ENCODE measurements around the gene MT1F.

Gene MT1F

GRCh38 chr16:56625943-56626654, 31.7 kb upstream of the MT1F start:
- no peak for DNase-seq

DNA sequence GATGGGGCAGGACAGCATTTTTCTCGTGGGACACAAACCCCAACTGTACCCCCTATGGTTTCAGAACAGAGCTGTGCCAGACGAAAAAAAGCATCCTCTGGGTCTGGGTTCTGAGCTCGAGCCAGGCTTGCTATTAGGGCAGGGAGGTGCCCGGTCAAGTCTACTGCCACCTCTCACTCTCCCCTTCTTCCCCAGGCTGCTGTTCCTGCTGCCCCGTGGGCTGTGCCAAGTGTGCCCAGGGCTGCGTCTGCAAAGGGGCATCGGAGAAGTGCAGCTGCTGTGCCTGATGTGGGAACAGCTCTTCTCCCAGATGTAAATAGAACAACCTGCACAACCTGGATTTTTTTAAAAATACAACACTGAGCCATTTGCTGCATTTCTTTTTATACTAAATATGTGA, 31.1 kb upstream of the MT1F start:
- no peak for DNase-seq

DNA sequence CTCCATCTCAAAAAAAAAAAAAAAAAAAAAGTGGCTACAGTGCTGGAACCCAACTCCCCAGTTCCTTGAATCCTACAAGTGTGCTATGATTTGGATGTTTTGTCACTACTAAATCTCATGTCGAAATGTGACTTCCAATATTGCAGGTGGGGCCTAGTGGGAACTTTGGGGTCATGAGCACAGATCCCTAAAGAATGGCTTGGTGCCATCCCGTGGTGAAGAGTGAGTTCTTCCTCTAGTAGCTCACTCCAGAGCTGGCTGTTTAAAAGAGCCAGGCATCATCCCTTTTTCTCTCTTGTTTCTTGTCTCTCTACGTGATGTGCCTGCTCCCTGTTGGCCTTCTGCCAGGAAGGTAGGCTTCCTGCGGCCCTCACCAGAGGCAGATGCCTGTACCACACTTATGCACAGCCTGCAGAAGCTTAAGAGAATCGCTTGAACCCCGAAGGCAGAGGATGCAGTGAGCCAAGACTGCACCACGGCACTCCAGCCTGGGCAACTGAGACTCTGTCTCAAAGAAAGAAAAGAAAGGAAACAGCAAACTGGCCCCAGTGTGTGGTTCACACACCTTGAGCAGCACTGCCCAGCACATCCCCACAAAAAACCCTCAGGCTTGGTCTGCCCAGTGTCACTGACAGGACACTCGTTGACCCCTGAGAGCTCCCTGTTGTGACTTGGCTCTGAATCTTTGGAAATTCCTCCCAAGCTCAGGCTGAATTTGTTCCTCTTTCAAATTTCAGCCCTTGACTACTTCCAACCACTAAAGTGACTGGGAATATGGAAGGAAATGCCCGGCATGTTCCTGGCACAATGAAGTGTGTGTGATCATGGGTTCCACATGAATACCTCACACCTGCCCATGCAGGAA, 29.0 kb upstream of the MT1F start:
- DNase-seq, result no peak

DNA sequence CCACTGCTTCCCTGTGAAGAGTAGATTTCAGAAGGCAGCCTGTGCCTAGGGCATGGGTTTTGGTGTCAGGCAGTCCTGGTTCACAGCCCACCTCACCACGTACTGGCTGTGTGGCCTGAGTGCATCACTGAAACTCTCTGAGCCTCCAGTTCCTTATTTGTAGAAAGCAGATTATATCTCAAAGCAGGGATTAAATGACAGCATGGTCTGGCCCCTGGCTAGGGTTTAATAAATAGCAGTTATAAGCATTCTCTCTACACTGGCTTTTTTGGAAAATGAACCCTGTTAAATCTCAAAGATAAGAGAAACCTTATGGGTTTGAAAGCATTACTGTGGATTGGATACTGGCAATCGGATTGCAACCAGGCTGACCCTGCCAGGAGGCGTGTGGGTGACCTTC, 28.2 kb upstream of the MT1F start:
- DNase-seq, result no peak

- no peak for DNase-seq
Measured at GRCh38 chr16:56630134-56630533, 27.6 kb upstream of the MT1F start.

- no peak for DNase-seq
Measured at GRCh38 chr16:56631197-56631596, 26.6 kb upstream of the MT1F start.

GRCh38 chr16:56631832-56632155, 26.0 kb upstream of the MT1F start:
- DNase-seq, result no peak

DNA sequence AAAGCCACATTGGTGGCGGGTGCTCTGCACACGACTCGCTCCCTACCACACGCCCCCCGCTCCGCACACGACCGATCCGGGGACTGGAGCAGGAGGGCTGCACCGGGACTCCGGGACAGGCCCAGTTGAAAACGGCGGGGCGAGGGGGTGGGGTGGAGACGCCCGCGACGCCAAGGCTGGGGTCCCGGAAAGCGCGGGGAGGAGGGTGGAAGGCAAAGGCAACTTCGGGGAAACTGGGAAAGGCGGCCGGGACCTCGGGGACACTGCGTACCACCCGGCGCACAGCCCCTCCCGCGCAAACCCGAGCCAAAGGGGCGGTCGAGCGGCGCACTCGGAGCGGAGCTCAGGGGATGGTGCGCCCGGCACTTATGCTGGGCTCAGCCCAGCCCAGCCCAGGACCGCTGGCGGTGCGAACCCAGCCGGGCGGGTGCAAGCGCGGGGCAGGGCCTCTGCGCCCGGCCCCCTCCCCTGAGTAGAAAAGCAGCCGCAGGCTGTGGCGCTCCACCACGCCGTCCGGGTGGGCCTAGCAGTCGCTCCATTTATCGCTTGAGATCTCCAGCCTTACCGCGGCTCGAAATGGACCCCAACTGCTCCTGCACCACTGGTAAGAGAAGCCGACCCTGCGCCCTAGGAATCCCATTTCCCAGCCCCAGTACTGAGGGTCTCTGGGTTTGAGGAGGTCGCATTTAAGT, 25.5 kb upstream of the MT1F start, which contains the start of gene MT1M:
Gene MT1M (plus strand): TSS at position 504 of the 692 bp plus-strand sequence. CDS start 73 bp downstream, at position 577.
- DNase-seq, result no peak

- DNase-seq, result no peak
Measured at GRCh38 chr16:56632848-56633365, 24.9 kb upstream of the MT1F start.

DNA sequence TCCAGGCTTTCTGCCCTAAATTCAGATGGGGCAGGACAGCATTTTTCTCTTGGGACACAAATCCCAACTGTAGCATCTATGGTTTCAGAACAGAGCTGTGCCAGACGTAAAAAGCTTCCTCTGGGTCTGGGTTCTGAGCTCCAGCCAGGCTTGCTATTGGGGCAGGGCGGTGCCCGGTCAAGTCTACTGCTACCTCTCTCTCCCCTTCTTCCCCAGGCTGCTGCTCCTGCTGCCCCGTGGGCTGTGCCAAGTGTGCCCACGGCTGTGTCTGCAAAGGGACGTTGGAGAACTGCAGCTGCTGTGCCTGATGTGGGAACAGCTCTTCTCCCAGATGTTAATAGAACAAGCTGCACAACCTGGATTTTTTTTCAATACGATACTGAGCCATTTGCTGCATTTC, 24.2 kb upstream of the MT1F start:
- no peak for DNase-seq

GRCh38 chr16:56634715-56635440, 22.9 kb upstream of the MT1F start:
- DNase-seq, result no peak

DNA sequence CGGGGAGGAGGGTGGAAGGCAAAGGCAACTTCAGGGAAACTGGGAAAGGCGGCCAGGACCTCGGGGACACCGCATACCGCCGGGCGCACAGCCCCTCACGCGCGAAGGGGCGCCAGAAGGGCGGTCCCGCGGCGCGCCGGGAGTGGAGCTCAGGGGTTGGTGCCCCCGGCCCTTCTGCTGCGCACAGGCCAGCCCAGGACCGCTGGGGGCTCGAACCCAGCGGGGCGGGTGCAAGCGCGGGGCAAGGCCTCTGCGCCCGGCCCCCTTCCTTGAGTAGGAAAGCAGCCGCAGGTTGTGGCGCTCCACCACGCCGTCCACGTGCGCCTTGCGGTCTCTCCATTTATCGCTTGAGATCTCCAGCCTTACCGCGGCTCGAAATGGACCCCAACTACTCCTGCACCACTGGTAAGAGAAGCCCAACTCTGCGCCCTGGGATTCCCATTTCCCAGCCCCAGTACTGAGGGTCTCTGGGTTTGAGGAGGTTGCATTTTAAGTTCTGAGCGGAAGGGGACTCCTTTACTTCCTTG, 22.3 kb upstream of the MT1F start:
- no peak for DNase-seq

DNA sequence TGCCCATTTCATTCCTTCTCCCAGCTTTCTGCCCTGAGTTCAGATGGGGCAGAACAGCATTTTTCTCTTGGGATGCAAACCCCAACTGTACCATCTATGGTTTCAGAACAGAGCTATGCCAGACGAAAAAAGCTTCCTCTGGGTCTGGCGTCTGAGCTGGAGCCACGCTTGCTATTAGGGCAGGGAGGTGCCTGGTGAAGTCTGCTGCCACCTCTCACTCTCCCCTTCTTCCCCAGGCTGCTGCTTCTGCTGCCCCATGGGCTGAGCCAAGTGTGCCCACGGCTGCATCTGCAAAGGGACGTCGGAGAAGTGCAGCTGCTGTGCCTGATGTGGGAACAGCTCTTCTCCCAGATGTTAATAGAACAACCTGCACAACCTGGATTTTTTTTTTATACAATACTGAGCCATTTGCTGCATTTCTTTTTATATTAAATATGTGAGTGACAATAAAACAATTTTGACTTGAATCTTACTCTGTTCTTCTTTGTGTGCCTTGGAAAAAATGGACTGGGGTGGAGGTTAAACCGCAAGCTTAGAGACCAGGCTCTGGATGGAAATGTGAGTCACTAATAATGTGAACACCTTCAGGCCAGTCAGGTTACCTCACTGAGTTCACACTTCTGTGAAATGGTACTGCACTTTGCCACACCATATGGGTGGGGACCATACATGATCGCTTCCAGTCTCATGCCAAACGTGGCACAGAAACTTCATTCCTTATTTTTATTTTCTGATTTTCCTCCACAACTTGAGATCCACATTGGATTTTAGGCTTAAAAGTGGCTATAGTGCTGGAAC, 20.9 kb upstream of the MT1F start:
- DNase-seq, result no peak

GRCh38 chr16:56637814-56638750, 19.7 kb upstream of the MT1F start, which contains the start of gene MT1A:
Gene MT1A, plus strand, starts transcription at chr16:56638666. Its CDS starts 73 bp downstream, at chr16:56638739.
- no peak for DNase-seq

DNA sequence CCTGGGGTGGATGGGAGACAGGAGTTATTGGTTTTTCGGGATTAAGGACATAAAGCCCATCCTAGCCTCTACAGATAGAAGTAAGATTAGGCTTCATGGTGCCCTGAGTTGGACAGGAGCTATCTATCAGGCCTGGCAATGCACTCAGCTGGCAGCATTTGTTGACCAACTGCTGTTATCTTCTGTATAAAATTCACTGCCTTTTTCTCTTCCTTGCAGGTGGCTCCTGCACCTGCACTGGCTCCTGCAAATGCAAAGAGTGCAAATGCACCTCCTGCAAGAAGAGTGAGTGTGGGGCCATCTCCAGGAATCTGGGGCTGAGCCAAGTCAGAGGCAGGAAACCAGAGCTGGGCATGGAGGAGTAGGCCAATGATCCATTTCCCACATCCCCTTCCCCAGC, 18.7 kb upstream of the MT1F start:
- DNase-seq, result no peak

DNA sequence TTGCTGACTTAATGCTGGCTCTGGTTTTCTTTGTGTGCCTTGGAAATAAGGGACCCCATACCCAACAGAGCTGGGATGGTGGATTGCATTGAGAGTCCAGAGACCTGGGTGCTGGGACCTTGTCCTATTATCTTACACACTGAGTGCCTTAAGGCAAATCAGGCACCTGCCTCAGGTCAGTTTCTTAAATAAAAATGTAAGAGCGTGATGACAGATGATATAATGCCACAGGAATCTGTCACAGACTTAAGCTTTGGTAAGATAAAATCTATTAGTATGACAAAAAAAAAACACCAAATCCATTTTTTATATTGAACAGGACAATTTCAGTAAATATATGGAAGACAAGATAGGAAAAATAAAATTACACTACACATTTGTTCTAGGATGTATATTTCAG, 17.7 kb upstream of the MT1F start:
- no peak for DNase-seq

- DNase-seq, result no peak
Measured at GRCh38 chr16:56641166-56641565, 16.6 kb upstream of the MT1F start.

GRCh38 chr16:56643080-56643778, 14.5 kb upstream of the MT1F start:
- DNase-seq, result no peak

- no peak for DNase-seq
Measured at GRCh38 chr16:56643833-56644232, 13.9 kb upstream of the MT1F start.

DNA sequence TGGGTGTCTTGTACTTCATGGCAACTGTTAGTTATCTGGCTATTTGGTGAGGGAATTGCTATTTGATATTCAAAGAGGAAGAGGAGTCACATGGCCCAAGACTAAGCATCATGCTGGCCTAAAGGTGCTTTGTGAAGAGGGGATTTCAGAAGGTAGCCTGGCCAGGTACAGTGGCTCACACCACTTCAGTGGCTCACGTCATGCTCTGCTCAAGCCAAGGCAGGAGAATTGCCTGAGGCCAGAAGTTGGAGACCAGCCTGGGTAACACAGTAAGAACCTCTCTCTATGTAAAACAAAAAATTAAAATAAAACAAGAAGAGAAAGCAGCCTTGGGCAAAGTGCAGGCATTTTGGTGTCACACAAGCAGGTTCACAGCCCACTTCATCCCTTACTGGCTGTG, 12.4 kb upstream of the MT1F start:
- no peak for DNase-seq

Data from NCI-H446 (cell line).